Measurements from ENCODE around the gene FBXL20.
A peak's percentile ranks its signal among the peaks of the same experiment; 100 is the strongest.

FBXL20 gene

DNA sequence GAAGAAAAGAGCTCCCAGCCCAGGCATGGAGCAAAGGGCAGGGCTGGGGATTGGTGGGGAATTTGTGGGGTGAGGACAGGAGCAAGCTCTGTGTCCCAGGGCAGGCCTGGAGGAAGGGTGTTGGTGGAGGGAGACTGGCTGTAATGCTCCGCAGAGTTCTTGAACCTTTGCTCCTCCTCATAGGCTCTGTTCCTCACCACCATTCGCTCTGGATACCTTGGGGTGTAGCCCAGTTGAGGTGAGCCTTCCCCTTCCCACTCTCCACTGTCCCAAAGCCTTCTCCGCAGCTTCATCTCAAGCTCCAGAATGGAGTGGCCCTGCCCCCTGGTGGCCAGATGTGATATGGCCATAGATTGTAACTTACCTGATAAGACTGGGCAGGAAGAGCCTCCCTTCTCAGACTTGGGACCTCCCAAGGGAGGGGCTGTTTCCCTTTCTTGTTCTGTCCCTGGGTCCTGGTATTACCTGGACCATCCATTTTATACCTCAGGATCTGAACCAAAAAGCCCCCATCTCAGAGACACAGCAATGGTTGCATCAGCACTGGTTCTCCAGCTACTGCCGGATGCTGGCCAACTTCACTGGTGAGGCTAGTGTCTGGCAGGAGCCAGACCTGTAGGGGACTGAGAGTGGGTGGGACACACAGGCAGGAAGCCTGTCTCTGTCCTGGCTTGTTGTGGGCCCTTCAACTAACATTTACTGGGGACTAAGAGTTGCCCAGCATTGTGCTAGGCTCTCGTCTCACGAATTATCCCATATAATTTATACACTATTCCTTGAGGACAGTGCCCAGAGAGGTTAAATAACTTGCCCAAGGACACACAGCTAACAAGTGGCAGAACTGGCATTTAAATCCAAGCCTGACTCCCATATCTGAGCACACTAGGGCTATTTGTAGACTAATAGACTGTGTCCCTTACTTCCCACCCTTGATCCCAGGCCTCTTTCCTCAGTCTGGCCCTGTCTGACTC, 156.5 kb downstream of the FBXL20 start:
- DNase-seq = peak; percentile 65 to 88 (median 85)

DNA sequence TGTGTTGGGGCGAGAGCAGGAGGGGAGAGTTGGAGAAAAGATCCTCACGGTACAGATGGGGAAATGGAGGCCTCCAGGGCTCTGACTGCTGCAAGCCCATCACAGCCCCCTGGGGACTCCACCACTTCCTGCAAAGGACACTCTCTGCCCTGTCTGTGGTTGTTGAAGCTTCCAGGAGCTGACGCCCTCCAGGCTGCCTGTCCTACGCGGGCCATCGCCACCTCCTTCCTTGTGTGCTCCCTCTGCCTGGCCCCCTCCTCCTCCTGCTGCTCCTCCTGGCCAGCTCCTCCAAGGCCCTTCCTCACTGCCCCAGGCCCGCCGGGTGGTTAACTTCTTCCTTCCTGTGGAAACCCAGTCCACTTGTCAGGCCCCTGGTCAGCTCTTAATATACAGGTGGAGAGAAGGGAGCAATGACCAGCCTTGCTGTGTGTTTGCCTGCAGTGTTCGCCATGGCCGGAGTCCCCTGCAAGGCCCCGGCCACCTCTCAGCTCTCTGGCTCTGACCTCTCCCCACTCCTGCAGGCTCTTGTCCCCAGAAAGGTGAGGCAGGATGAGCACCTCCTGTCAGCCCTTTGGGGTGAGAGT, 157.3 kb downstream of the FBXL20 start:
- no peak for DNase-seq

DNA sequence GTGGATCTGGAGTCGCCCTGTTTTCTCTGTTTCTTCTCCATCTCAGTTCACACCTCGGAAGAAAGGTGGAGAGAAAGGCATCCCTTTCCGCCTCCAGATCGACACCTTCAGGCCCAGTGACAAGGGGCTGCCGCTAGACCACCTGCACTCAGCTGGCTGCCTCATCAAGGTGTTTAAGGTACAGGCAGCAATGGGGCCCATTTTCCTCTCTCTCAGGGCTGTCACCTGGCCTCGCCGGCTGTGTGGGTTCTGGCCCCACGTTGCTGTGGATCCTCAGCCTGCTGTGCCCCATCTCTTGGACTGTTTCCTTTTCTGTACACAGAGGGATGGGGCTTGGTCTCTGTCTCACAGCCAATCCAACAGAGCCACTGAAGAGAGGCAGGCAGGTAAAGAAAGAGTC, 158.3 kb downstream of the FBXL20 start:
- DNase-seq = no peak

DNA sequence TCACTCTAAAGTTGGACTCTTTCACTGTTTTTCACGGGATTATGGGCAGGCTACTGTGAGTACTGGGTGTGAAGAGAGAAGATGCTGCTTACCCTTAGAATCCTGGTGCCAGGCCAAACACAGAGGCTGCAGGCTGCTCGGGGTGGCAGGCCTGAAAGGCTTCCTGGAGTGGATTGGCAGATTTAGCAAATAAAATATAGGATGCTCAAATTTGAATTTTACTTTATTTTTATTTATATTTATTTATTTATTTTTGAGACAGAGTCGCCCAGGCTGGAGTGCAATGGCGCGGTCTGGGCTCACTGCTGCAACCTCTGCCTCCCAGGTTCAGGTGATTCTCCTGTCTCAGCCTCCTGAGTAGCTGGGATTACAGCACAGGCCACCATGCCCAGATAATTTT, 160.8 kb downstream of the FBXL20 start:
- no peak for DNase-seq

DNA sequence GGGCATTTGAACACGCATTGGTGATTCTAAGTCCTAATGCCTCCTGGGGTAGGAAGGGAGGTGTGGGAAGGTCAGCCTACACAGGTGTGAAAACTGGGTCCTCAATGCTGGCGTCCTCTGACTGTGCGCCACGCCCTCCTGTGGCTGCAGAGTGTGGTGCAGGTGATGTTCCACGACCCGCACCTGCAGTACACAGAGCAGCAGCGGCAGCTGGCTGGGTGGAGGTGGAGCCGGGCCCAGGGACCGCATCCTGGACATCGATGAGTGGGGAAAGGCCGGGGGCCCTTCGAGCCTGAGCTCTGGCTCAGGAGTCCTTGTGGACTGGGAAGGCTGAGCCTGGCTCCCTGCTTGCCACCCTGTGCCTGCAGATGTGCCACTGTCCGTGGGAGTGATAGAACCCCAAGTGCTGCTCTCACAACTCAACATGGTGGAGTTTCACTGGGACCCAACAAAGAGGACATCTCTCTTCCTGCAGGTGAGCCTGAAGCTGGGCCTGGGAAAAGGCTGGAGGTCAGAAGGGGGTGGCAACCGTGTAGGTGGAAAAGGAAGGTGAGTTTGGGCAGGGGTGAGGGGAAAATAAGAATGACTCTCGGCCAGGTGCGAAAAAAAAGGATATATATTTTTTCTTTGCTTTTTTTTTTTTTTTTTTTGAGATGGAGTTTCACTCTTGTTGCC, 161.6 kb downstream of the FBXL20 start:
- peak; percentile 36 to 69 (median 36) for DNase-seq

DNA sequence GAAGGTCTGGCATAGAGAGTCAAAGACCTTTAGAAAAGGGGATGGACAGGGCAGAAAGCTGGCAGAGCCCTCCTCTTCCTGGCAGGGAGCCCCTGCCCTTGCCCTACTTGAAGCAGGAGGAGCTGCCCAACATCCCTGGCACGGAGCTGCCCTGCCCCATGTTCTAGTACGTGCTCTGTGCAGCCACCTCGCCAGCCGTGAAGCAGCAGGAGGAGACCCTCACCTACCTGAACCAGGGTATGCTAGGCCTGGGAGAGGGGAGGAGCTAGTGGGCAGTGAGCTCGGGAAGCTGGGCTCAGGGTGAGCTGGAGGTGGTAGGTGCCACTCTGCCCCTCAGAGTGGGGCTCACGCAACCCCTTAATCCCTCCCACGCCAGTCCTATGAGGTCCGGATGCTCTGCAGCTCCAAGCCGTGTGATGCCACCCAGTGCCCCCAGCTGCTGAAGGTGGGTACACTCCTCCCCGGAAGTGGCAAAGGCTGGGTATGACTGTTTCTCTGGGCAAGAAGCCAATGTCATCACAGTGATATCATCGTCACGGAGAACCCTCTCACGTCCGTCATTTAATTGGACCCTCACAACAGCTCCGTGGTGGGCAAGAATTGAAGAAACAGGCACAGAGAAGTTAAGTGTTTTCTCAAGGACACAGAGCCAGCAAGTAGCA, 163.0 kb downstream of the FBXL20 start:
- DNase-seq = peak in 2 of 3 experiments; percentile 53 to 77

DNA sequence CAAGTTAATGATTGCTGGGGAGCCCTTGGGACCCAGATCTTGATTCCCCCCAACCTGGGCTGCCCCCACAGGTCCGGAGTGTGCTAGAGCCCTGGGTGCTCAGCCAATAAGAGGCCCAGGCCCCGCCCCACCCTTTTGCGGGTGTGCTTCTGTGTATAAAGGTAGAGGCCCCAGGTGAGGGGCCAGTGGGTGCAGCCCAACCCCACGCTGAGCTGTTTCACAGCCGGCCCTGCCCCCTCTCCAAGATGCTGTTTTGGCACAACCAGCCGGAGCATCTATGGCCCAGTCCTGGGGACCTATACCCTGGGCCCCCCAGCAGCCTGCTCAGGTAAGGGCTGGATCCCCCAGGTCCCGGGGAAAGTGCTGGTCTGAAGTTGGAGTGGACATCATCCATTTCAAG, 163.8 kb downstream of the FBXL20 start:
- DNase-seq = no peak

DNA sequence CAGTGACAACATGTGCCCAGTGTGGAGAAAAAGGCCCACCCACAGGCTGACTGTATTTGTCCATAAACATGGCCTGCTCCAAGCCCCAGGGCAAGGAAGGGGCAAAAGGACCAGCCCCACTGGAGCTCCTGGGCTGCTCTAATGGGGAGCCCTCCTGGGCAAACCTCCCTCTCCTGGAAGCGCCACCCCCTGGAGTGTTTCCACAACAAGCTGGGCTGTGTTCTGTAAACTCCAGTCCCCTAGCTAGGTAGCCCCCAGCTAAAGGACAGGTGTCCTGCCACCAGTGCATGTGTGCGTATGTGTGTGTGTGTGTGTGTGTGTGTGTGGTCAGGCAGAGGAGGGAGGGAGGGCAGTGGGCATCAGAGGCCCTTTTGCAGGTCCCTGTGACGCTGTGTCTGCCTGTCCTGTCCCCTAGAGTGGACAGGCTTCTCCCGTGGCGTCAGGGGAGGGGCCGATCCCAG, 164.4 kb downstream of the FBXL20 start:
- DNase-seq = peak in 2 of 3 experiments; percentile 77 to 92

DNA sequence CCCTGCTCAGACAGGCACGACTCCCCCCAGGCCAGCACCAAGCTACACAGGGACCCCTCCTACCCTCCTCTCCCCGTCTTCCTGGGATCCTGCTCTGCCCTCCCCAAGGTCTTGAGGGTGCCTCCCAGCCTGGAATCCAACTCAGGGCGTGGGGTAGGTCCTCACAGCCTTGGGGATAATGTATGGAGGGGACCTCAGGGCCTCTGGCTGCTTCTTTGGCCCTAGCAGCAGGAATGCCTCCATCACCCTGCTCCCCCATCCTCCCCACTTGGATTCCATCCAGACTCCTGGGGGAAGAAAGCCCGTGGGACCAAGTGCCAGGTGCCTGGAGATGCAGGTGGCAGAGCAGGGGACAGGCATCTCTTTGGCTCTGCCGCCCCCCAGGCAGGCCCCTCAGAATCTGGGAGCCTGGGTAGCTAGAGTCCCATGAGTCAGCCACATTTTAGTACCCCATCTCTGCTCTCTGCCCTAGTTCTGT, 164.9 kb downstream of the FBXL20 start:
- peak in 2 of 3 experiments; percentile 72 to 84 for DNase-seq

DNA sequence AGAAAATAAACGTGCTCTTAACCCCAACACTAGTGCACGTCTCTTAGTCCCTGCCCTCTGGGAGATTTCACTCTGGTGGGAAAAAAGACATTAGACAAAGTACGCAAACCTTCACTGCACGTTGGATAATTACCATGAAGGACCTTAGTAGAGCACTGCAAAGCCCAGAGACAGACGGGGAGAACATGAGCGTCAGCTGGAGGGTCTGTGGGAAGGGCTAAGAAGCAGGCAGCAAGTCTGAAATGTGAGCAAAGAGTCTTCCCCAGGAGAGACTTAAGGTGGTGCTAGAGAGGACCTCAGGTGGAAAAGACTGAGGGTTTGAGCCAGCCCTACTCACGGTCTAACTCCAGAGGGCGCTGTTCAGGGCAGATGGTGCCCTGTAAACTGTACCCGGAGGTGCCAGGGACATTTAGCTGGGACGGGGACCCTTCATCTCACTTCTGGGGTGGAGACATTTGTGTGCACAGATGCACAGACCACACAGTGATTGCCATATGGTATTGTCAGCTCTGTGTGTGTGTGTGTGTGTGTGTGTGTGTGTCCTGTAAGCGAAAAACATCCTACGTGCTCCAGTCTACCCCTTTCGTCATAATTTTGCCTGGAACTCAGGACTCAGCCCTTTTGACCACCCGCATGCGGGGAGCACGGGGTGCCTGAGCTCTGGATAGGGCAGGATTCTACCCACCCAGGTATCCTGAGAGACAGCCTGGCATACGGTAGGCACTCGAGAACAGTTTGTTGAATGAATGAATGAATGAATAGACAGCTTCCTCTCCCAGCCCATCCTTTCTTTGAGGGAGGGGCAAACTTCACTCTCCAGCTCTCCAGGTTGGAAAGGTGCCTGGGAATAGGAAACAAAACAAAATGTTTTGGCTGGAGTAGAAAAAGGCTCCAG, 165.6 kb downstream of the FBXL20 start:
- peak; percentile 17 to 68 (median 36) for DNase-seq

DNA sequence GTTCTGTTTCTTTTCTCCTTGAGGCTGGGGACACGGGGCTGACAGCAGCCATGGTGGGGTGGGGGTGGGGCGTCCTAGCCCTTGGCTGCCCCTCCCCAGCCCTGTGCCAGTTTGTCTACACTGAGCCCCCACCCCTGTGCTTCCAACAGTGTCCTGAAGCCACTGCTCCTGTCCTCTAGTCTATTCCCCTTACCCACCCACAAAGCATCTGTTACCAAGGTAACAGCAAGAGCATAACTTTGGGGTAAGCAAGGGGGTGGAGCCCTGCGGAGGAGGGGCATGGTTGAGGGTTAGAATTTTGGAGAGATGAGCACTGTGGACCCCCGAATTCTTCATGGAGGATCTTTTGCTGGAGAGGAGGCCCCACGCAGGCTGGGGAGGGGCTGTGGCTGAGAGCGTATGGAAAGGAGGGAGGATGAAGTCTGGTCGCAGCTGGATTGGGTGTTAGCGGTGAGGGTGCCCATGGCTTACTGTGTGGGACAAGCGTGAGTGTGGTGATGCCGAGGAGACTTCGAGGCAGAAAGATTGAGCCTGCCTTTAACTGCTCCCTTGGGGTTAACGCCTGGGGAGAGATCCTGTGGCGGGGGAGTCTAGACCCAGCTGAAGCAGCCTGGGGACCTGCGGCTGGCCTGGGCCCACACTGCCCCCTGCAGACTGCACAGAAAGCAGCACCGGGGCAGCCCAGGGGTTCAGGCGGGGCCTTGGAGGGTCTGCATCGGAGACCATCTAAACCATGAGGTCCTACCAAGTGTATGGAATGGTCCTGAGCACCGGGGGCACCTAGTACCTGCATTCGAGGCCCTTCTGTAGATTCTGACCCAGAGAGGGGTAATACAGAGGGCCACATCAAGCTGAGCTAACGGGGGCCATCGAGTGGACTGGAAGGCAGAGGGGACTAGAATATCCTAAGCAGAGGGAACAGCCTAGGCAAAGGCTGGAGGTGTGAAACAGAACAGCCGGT, 169.6 kb downstream of the FBXL20 start:
- DNase-seq = peak in 2 of 3 experiments; percentile 44 to 54

DNA sequence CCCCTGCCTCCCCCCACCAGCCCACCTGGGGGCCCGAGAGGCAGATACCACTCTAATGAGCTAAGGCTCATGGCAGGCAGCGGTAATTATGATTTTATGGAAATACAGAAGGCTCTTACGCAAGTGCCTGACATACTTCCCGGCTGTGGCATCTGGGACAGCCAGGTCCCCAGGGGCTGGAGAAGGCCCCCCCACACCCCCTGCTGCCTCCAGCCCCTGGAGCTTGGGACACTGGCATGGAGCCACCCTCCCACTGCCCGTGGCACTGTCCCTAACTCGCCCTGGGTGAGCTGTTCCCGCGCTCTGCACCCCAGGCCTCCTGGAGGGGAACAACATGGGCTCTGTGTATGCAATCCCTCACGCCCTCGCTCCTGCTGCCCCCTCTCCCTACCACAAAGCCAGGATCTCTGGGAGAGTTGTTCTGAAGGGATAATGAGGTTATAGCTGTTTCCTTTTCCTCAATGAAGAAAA, 170.3 kb downstream of the FBXL20 start:
- no peak for DNase-seq

DNA sequence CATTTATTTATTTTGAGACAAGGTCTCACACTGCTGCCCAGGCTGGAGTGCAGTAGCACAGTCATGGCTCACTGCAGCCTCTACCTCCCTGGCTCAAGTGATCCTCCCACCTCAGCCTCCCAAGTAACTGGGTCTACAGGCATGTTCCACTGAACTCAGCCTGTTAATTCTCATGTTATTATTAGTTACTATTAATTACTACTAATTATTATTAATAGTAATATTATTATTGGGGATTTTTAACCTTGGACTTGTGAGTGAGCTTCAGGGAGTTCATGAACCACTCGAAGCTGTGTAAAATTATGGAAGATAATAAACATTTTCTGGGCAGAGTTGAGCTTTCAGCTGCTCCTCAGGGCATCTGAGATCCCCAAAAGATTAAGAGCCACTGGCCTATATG, 171.1 kb downstream of the FBXL20 start:
- DNase-seq = no peak

DNA sequence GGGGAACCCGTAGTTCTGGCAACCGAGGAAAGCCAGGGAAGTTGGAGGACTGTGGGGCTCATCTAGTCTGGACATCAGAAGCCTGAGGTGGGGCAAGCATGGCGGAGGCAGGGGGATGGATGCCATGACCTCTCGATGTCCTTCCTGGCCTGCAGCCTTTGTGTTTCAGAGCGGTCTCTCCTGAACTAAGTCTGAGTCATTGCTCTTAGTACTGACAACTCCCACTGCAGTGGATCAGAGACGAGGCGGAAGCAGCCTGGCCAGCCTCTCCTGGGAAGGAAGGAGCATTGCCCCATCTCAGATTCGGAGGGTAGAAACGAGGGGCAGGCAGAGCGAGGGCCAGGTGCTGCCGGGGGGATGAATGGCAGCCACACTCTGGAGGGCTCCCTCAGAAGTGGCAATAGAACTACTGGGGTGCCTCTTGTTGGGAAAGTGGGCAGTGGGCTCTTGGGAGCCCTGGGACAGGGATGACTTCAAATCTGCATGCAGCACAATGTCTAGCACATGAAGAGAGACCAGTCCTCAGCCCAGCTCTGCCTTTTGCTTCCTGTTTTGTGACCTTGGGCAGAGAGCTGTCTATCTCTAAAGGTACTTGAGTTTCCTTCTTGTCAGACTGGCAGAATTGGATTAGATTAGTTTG, 172.0 kb downstream of the FBXL20 start:
- DNase-seq = no peak

DNA sequence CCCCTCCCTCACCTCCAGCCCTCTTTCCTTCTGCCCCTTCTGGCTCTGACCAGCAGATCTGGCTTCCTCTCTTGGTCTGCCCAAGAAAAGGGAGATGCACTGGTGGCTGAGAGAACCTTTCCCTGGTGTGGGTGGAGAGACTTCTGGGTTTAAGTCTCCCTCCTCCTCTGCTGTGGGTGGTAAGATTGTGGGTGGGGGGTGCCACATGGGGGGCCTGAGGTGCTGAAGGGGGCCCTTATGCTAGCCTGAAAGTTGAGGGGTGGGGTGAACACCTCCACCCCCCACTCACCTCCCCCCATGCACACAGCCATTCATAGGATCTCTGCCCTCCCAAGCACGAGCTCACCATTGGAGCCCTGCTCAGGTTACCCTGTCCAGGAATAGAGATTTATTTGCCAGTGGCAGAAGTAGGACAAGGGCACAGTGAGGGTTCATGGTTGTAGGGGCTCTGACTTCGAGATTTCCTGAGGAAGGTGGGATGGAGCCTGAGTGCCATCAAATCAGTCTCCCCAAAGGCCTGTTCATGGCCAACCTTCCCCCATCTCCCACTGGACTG, 174.0 kb downstream of the FBXL20 start:
- no peak for DNase-seq

DNA sequence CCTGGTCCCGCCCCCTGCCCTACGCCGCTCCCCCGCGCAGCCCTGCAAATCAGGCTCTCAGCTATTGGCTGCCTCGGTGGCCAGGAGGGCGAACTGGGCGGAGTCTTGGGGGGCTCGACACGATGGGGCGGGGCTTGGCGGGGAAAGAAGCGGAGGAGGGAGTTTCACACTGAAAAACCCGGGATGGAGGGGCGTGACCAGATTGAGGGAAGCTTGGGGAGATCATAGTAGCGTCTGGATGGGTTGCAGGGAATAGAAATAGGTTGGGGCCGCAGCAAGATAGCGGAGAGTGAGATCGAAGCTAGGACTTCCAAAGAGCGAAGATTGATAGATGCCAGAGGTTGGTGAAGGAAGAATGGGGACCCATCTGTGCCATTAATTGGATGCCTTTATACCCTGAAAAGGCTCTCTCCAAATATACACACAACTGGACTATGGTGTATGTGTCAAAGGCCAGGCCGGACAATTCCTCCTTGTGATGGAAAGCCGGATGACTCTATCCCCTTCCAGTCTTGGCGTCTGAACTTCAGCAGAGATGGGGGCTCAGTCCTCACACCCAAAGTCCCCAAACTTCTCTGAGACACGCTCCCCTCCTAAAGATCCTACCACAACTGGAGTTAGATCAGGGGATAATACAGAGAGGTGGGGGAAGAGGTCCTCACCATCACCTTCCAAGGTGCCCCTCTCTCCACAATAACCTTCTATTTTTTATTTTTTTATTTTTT, 175.3 kb downstream of the FBXL20 start:
- DNase-seq = peak; percentile 53 to 80 (median 64)

DNA sequence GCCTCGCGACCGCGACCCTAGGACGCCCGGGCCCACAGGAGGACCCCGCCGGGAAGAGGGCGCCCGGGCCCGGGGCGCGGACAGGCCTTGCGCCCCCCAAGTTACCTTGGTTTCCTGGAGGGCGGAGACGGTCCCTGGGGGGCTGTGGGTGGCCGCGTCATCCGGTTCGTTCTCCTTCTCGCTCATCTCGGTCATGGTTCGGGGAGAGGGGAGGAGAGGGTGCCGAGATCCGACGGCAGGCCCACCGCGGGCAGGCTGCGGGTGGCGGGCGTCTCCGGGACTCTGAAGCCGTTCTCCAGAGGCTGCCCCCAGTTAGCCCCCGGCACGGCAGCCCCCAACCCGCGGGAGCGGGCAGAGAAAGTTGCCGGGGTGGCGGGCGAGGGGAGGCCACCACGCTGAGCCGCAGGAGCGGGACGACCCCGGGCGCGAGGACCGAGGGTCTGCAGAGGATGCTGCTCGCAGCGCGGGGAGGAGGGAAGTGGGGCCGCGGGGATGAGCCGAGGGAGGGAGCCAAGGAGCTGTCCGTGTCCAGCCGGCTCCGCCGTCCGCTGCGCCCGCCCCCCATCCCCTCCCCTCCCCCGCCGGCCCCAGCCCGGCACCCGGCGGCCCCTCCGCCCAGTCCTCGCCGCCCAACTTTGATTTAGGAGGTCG, 176.0 kb downstream of the FBXL20 start, which contains the start of gene STAC2:
Gene STAC2, minus strand, starts transcription at position 638 of the 651 bp plus-strand sequence. Its CDS starts 443 bp downstream, at position 195.
- DNase-seq = peak in 1 of 3 experiments; percentile 41

DNA sequence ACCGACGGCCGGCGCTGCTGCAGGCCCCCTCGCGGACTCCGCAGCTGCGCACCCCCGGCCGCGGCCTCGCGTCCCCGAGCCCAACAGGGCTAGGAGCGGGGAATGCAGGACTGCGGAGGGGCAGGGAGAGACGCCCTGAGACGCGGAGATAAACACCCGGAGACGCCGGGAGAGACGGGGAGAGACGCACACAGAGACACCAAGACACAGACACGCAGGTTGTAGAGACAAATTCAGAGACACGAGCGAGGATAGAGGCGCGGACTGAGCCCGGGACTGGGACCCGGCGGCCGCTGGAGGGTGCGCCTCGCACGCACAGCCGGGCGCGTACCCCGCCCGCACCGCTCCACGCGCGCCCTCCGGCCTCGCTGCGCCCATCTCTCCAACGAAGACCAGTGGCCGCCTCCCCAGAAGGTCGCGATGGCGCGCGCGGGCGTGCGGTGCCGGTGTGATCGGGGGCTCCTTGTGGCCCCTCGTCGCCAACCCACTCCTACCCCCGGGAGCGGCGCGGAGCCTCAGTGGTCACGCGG, 176.6 kb downstream of the FBXL20 start:
- DNase-seq = peak in 2 of 3 experiments; percentile 63
